ENCODE data around the gene SH3PXD2A.
"Not testable (repeated sequence)": the region's sequence is repeated elsewhere in the genome, so short reads cannot be mapped to it uniquely, and the experiment has no call there.

SH3PXD2A gene

DNA sequence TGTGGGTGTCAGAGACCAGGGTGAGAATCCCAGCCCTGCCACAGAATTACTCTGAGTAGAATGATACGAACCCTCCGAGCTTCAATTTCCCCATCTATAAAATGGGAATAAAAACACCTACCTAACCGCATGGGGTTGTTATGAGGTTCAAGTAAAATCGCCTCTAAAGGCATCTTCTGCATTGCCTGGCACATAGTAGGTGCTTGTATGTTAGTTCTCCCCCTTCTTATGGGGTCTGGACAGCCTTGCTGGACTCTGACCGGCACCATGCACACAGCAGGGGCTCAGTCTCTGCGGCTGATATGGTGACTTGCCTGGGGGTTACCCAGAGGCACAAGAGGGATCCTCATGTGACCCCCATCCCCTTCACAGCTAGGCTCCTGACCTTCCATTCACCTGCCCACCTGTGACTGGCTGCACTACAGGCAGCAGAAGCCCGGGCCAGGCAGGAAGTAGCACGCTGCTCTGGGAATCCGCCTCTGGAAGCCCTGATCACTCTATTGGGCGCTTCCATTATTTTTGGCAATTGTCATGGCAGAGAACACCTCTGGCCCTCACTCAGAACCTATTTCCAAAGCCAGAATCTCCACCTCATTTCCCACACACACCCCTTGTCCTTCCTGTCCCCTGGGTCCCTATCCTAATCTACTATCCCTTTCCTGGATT is 6.0 kb downstream of the SH3PXD2A start:
- H3K27ac ChIP-seq, result no peak overlapping the region
- no peak for TF ChIP-seq ZFX (IDR thresholded peaks at IDR 0.05)
- TF ChIP-seq, protein P1, sequence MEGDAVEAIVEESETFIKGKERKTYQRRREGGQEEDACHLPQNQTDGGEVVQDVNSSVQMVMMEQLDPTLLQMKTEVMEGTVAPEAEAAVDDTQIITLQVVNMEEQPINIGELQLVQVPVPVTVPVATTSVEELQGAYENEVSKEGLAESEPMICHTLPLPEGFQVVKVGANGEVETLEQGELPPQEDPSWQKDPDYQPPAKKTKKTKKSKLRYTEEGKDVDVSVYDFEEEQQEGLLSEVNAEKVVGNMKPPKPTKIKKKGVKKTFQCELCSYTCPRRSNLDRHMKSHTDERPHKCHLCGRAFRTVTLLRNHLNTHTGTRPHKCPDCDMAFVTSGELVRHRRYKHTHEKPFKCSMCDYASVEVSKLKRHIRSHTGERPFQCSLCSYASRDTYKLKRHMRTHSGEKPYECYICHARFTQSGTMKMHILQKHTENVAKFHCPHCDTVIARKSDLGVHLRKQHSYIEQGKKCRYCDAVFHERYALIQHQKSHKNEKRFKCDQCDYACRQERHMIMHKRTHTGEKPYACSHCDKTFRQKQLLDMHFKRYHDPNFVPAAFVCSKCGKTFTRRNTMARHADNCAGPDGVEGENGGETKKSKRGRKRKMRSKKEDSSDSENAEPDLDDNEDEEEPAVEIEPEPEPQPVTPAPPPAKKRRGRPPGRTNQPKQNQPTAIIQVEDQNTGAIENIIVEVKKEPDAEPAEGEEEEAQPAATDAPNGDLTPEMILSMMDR (conservative IDR thresholded peaks at IDR 0.05), result no peak

DNA sequence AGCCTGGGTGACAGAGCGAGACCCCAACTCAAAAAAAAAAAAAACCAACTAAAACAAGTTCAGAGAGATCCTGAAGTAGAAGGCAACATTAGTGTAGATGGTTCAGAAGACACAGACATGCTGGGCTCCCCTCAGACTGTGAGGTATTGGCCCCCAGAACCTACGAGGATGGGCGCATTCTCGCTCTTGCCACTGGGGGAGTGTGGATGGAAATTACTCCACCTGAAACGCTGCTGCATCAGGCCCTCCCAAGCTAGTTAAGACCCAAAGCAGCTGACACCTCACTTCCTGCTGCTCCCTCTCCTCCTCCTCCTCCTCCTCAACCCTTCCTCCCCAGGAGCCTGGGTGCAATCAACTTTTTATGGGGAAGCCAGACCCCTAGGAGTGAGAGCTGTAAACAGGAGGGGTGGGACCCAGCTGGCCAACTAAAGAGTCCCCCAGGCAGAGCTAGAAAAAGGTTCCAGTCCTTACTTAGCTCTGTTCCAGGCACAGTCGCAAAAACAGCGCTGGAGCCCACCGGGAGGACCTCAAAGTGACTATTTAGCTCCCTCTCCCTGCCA is 7.4 kb downstream of the SH3PXD2A start:
- no peak overlapping the region for H3K27ac ChIP-seq
- TF ChIP-seq, protein P1 (conservative IDR thresholded peaks at IDR 0.05), result no peak; the same call in 1 of the 2 replicates
- no peak for TF ChIP-seq ZFX (IDR thresholded peaks at IDR 0.05)

DNA sequence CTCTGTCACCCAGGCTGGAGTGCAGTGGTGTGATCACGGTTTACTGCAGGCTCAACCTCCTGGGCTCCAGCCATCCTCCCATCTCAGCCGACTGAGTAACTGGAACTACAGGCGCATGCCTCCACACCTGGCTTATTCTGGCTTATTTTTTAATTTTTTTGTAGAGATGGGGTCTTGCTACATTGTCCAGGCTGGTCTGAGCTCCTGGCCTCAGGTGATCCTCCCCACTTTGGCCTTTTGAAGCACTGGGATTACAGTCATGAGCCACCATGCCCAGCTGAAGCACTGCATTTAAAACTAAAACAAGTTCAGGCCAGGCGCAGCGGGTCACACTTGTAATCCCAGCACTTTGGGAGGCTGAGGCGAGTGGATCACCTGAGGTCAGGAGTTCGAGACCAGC is 8.0 kb downstream of the SH3PXD2A start:
- H3K27ac ChIP-seq, result no peak overlapping the region
- no peak for TF ChIP-seq ZFX (IDR thresholded peaks at IDR 0.05)
- TF ChIP-seq, protein P1 (conservative IDR thresholded peaks at IDR 0.05), result no peak

DNA sequence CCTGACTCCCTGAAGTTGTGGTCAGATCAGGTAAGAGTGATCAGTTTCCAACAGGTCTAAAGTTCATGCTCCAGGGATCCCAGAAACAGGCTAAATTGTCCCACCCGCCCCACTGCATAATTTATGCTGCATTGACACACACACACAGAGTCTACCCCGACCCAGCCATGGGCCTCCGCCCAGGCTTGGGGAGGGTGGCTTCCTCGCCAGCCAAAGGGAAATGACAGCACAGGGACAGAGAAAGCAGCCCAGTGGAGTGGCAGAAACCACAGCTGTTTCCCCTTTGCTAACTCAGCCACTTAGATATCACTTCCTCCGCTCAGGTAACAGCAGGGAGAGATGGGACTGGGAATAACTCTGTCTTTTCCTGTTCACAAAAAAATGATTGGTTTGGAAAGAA is 9.4 kb downstream of the SH3PXD2A start:
- H3K27ac ChIP-seq, result no peak overlapping the region
- TF ChIP-seq, protein P1 (conservative IDR thresholded peaks at IDR 0.05), result no peak
- TF ChIP-seq ZFX (IDR thresholded peaks at IDR 0.05), result no peak

DNA sequence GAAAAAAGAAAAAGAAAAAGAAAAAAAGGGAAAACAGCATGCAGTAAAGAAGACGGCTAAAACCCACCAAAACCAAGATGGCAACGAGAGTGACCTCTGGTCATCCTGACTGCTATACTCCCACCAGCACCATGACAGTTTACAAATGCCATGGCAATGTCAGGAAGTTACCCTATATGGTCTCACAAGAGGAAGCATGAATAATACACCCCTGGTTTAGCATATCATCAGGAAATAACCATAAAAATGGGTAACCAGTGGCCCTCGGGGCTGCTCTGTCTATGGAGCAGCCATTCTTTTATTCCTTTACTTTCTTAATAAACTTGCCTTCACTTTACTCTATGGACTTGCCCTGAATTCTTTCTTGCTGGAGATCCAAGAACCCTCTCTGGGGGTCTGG is 10.0 kb downstream of the SH3PXD2A start:
- not testable (repeated sequence) for H3K27ac ChIP-seq

DNA sequence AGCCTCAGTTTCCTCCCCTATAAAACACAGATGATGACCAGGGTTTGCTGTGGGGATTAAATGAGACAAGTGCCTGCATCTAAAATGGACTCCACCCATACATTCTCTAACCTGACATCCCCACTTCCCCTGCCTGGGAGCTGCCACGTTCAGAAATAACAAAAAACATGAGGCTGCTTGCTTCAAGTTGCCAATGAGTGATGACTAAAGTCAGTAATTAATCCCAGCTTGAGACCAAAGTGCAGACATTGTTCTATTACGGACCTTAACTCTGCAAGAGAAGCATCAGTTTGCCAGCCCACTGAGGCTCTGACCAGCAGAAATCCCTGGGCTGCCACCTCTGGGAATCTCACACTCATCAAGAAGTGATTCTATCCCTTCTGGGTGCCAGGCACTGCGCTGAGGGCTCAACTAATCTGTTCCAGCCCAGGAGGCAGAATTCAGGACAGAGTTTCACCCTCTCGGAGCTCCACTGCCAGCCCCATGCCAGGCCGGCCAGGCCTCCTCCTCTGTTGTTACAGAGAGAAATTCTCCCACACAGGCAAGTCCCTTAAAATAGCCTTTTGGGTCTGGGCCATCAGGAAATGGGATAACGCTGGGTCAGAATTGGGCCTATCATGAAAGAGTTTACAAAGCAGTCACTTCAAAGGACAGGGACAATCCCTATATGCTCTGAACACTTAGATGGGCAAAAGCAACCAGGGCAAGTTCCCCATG is 11.4 kb downstream of the SH3PXD2A start:
- H3K27ac ChIP-seq, result no peak overlapping the region
- no peak for TF ChIP-seq ZFX (IDR thresholded peaks at IDR 0.05)
- TF ChIP-seq, protein P1 (conservative IDR thresholded peaks at IDR 0.05), result no peak

DNA sequence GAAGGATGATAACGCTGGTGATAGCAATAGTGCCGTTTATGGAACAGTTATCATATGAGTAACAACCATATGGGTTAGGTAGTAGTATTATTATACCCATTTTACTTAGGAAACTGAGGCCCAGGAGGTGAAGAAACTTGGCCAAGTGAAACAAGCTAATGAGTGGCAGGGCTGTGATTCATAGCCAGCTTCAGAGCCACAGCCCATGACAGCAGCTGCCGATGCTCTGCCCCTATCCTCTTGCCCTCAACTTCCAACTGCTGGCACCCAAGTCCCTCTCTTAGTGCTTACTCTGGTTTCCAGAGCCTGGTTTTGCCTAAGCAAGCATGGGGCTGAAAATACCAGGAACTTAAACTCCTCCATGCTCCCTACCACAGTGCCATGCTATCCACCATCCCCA is 12.3 kb downstream of the SH3PXD2A start:
- H3K27ac ChIP-seq, result no peak overlapping the region
- TF ChIP-seq, protein P1 (conservative IDR thresholded peaks at IDR 0.05), result no peak
- no peak for TF ChIP-seq ZFX (IDR thresholded peaks at IDR 0.05)

Measured in C4-2B (cell line).